ENCODE data around the gene ARHGAP10. TPM values are rescaled to one million over a fixed set of nuclear protein-coding genes. Genes with fewer than 3 reads are reported as not detected.

The ARHGAP10 gene
- total RNA-seq, 4 donors from 2014 or later, result 7.0 to 52.8 (median 19.9) TPM

DNA sequence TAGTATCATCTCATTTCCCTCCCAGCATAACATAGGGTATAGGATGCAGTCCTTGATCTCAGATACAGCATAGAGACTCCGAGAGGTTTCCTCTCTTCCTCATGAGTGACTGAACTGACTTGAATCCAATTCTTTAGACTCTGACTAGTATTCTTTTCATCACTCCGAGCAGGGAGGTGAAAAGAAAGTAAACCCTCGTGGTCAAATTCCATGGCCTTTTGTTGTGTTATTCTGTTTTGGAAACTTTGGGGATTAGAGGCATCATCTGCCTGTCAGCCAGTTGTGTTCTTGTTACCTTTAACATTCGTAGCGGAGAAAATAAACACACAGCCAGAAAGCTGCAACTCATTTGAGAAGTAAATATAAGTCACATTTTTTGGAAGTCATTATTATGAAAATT lies 206.6 kb downstream of the ARHGAP10 start:
- Histone ChIP-seq H3K36me3 (peaks cover 0 to 9% (median 0%) of the 10 kb centered on the region in 3 donors), H3K27me3 (no peaks in the 10 kb centered on the region)

DNA sequence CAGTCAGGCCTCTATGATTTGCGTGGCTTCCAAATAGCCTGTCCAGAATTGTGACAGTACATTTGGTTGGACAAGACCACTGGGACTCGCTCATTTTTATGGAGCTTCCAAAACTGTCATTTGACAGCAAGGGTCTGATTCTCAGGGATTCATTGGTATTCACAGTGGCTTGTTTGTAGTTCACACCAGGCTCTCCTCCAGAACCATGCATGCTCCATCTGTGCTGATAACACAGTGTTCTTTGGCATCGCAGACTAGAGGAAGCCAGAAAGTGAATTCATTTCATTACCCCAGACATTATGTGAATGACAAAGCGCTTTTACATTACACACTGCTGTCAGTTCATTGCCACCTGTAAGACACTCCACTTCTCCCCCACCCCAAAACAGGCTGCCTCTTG lies 208.3 kb downstream of the ARHGAP10 start:
- Histone ChIP-seq H3K4me3 (no peak overlapping the region), H3K4me1 (no peaks in the 10 kb centered on the region), H3K36me3 (peaks cover 0 to 9% (median 0%) of the 10 kb centered on the region in 3 donors), H3K27ac (no peak overlapping the region), H3K27me3 (no peaks in the 10 kb centered on the region), H3K9me3 (no peaks in the 10 kb centered on the region)
- TF ChIP-seq, protein P1, sequence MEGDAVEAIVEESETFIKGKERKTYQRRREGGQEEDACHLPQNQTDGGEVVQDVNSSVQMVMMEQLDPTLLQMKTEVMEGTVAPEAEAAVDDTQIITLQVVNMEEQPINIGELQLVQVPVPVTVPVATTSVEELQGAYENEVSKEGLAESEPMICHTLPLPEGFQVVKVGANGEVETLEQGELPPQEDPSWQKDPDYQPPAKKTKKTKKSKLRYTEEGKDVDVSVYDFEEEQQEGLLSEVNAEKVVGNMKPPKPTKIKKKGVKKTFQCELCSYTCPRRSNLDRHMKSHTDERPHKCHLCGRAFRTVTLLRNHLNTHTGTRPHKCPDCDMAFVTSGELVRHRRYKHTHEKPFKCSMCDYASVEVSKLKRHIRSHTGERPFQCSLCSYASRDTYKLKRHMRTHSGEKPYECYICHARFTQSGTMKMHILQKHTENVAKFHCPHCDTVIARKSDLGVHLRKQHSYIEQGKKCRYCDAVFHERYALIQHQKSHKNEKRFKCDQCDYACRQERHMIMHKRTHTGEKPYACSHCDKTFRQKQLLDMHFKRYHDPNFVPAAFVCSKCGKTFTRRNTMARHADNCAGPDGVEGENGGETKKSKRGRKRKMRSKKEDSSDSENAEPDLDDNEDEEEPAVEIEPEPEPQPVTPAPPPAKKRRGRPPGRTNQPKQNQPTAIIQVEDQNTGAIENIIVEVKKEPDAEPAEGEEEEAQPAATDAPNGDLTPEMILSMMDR (IDR thresholded peaks at IDR 0.05), result no peak
- TF ChIP-seq POLR2A (IDR thresholded peaks at IDR 0.05), result no peak
- no peak for DNase-seq

More for the DNA sequence above, 206.6 kb downstream of the ARHGAP10 start:
- H3K9me3 ChIP-seq, result no peaks in the 10 kb centered on the region
- TF ChIP-seq, protein P1 (IDR thresholded peaks at IDR 0.05), result no peak
- no peak for TF ChIP-seq POLR2A (IDR thresholded peaks at IDR 0.05)
- H3K4me1 ChIP-seq, result no peaks in the 10 kb centered on the region
- no peak overlapping the region for H3K27ac ChIP-seq
- no peak overlapping the region for H3K4me3 ChIP-seq
- no peak for DNase-seq

GRCh38 chr4:147941373-147941772 lies 209.5 kb downstream of the ARHGAP10 start:
- no peaks in the 10 kb centered on the region for H3K27me3 ChIP-seq

DNA sequence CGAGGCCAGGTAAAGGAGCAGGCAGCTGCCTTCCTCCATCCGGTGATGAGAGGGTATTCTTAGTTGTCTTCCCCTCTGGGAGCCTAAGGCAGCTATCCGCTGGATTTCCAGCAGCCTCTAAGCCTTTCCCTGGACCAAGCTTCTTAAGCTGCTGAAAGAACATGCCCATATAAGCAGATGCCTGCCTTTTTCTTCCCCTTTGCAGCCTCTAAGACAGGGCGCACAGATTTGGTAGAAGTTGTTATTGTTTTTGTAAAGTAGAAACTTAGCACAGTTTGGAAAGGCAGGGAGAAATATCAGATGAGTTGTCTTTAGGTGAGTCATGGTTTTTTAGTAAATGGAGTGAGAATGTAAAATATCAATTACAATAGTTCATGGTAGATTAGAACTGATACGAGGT lies 210.8 kb downstream of the ARHGAP10 start:
- Histone ChIP-seq H3K4me3 (no peak overlapping the region), H3K27me3 (no peaks in the 10 kb centered on the region), H3K9me3 (no peaks in the 10 kb centered on the region), H3K4me1 (no peaks in the 10 kb centered on the region), H3K36me3 (peaks cover 0 to 9% (median 0%) of the 10 kb centered on the region in 3 donors), H3K27ac (peak overlapping the region in 1 of 4 donors; percentile 3)
- no peak for DNase-seq
- TF ChIP-seq POLR2A (IDR thresholded peaks at IDR 0.05), result no peak
- TF ChIP-seq, protein P1 (IDR thresholded peaks at IDR 0.05), result no peak

More at GRCh38 chr4:147941373-147941772, 209.5 kb downstream of the ARHGAP10 start:
- Histone ChIP-seq H3K4me3 (no peak overlapping the region), H3K4me1 (no peaks in the 10 kb centered on the region), H3K27ac (no peak overlapping the region), H3K36me3 (peaks cover 0 to 9% (median 0%) of the 10 kb centered on the region in 3 donors), H3K9me3 (no peaks in the 10 kb centered on the region)
- TF ChIP-seq, protein P1 (IDR thresholded peaks at IDR 0.05), result no peak
- TF ChIP-seq POLR2A (IDR thresholded peaks at IDR 0.05), result no peak
- DNase-seq, result no peak

DNA sequence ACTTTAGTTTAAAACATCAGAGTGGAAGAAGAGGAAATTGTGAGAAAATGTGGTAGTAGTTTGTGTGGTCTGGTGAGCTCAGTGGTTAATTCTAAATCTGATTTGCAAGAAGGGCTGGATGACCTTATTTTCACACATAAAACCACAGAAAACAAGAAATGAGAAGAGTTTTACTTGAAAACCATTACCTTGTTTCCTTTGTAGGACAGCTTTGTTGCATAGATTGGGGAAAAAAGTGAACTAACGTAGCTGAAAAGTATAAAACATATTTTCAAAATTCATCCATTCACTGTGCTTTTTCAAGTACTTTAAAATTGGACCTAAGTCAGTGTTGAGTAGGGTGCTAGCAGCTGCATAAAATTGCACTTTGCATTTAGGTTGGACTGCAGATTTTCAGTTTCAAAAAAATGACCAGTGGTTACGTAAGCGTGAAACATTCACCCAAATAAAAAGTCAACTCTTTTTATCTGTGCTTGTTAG lies 211.3 kb downstream of the ARHGAP10 start:
- Histone ChIP-seq H3K4me3 (no peak overlapping the region), H3K4me1 (no peaks in the 10 kb centered on the region), H3K36me3 (peaks cover 0 to 13% (median 0%) of the 10 kb centered on the region in 3 donors), H3K27me3 (no peaks in the 10 kb centered on the region), H3K9me3 (no peaks in the 10 kb centered on the region), H3K27ac (peak overlapping the region in 1 of 4 donors; percentile 3)
- TF ChIP-seq, protein P1 (IDR thresholded peaks at IDR 0.05), result no peak
- no peak for TF ChIP-seq POLR2A (IDR thresholded peaks at IDR 0.05)
- DNase-seq, result no peak

Measured in Peyer's patch (tissue), 4 donors.